H1 (cell line): Measurements from ENCODE around the gene USP49. TPM values are rescaled to one million over a fixed set of nuclear protein-coding genes. Genes with fewer than 3 reads are reported as not detected.

Experiments
- CTCF ChIA-PET: fragments of 300-600 bp; sonication (Branson Sonifier 250); formaldehyde crosslinking; loops from one replicate; lab custom pipeline; 2021; ENCODE audit not compliant: partially characterized antibody; lab: Charles Lee
- POLR2A ChIA-PET: fragments of 300-600 bp; sonication (Branson Sonifier 250); formaldehyde crosslinking; loops from one replicate; lab custom pipeline; 2021; ENCODE audit warnings: inconsistent platforms; ENCODE audit not compliant: partially characterized antibody; lab: Charles Lee
- DNase-seq, 2 experiments: peaks; one replicate each; pipeline versions ENCODE4 v3.0.0 to v3.0.0-alpha.2; 2010 to 2022; ENCODE audit warnings: low spot score in 2 of 2, low read depth in 1 of 2, mixed read lengths in 1 of 2
- FAIRE-seq: peaks from 2 replicates; lab custom pipeline; 2011; peaks lifted over from hg19 to GRCh38; lab: Jason Lieb, UNC
- H2AFZ ChIP-seq: 2 replicates; pipeline ENCODE4 v1.8.1; 2012; ENCODE audit warnings: low read length, inconsistent platforms
- H2AK5ac ChIP-seq: 2 replicates; pipeline ENCODE4 v1.6.1; 2013; ENCODE audit warnings: low read depth, low read length
- H2BK120ac ChIP-seq: replicated peaks from 2 replicates; pipeline ENCODE3; 2013; ENCODE audit warnings: low read depth, low read length, inconsistent platforms
- H2BK12ac ChIP-seq: 2 replicates; pipeline ENCODE4 v1.6.1; 2013; ENCODE audit warnings: low read depth, low read length
- H2BK15ac ChIP-seq: 2 replicates; pipeline ENCODE4 v1.6.1; 2013; ENCODE audit warnings: low read length
- H2BK20ac ChIP-seq: 2 replicates; pipeline ENCODE4 v1.6.1; 2013; ENCODE audit warnings: low read length
- H2BK5ac ChIP-seq: 2 replicates; pipeline ENCODE4 v1.6.1; 2013; ENCODE audit warnings: low read depth, low read length
- H3K14ac ChIP-seq: 2 replicates; pipeline ENCODE4 v1.6.1; 2013; ENCODE audit warnings: inconsistent platforms; ENCODE audit not compliant: insufficient read length
- H3K18ac ChIP-seq: 2 replicates; pipeline ENCODE4 v1.6.1; 2013; ENCODE audit warnings: low read length; ENCODE audit errors: extremely low read depth
- H3K23ac ChIP-seq: 2 replicates; pipeline ENCODE4 v1.6.1; 2013; ENCODE audit warnings: inconsistent platforms; ENCODE audit not compliant: insufficient read length
- H3K23me2 ChIP-seq: 2 replicates; pipeline ENCODE4 v1.6.1; 2013; ENCODE audit warnings: low read depth, low read length
- H3K27ac ChIP-seq: 2 replicates; pipeline ENCODE4 v1.6.1; 2011; ENCODE audit warnings: low read depth, low read length, inconsistent platforms
- H3K27me3 ChIP-seq, 4 experiments: replicated peaks in 1 of 4; 1 replicate in 1 of 4; 2 replicates in 3 of 4; pipeline versions ENCODE4 v1.6.1 to v1.8.1; 2011 to 2013; ENCODE audit warnings: low read length in 3 of 4, mild to moderate bottlenecking in 3 of 4, inconsistent platforms in 2 of 4, mixed read lengths in 2 of 4, moderate library complexity in 1 of 4; ENCODE audit not compliant: control insufficient read depth in 3 of 4, insufficient read depth in 3 of 4; ENCODE audit errors: extremely low read depth in 1 of 4
- H3K36me3 ChIP-seq, 4 experiments: 2 replicates each; pipeline versions ENCODE4 v1.6.1 to v1.8.1; 2011 to 2013; ENCODE audit warnings: mild to moderate bottlenecking in 4 of 4, low read length in 3 of 4, moderate library complexity in 2 of 4, control low read depth in 1 of 4, inconsistent platforms in 1 of 4; ENCODE audit not compliant: insufficient read depth in 4 of 4, control insufficient read depth in 2 of 4
- H3K4ac ChIP-seq: replicated peaks from 2 replicates; pipeline ENCODE3; 2013; ENCODE audit warnings: low read length, low read depth, mixed read lengths, inconsistent platforms; ENCODE audit not compliant: insufficient read length
- H3K4me1 ChIP-seq, 4 experiments: replicated peaks in 1 of 4; 1 replicate in 1 of 4; 2 replicates in 3 of 4; pipeline versions ENCODE4 v1.6.1 to v1.8.1; 2011 to 2013; ENCODE audit warnings: low read length in 3 of 4, inconsistent platforms in 2 of 4, mixed read lengths in 1 of 4; ENCODE audit not compliant: insufficient read depth in 4 of 4, control insufficient read depth in 3 of 4
- H3K4me2 ChIP-seq, 2 experiments: 2 replicates each; pipeline versions ENCODE4 v1.6.1 to v1.8.1; 2011 to 2013; ENCODE audit warnings: low read depth in 2 of 2, low read length in 2 of 2, control low read depth in 1 of 2, inconsistent platforms in 1 of 2, mild to moderate bottlenecking in 1 of 2; ENCODE audit not compliant: insufficient read depth in 1 of 2
- H3K4me3 ChIP-seq, 4 experiments: fragments of 200-600, 300-600 bp in 1 of 4; sonication (generic), shearing (Covaris generic), sonication (Bioruptor Twin) in 1 of 4; 2 replicates each; pipeline versions ENCODE4 v1.5.1 to v1.8.1; 2011 to 2016; ENCODE audit warnings: low read length in 4 of 4, low read depth in 3 of 4, control low read depth in 2 of 4, inconsistent platforms in 2 of 4, mild to moderate bottlenecking in 2 of 4, mixed read lengths in 1 of 4, moderate library complexity in 1 of 4; ENCODE audit not compliant: insufficient read depth in 2 of 4; ENCODE audit errors: extremely low read depth in 1 of 4
- H3K56ac ChIP-seq: replicated peaks from 2 replicates; pipeline ENCODE3; 2013; ENCODE audit warnings: low read depth, mild to moderate bottlenecking, mixed read lengths, low read length, inconsistent platforms; ENCODE audit not compliant: insufficient read length
- H3K79me1 ChIP-seq: 2 replicates; pipeline ENCODE4 v1.6.1; 2013; ENCODE audit warnings: low read depth, low read length, control low read depth
- H3K79me2 ChIP-seq, 2 experiments: 2 replicates each; pipeline versions ENCODE4 v1.6.1 to v1.8.1; 2012 to 2013; ENCODE audit warnings: low read length in 2 of 2, mild to moderate bottlenecking in 2 of 2, inconsistent platforms in 1 of 2; ENCODE audit not compliant: insufficient read depth in 2 of 2, control insufficient read depth in 1 of 2
- H3K9ac ChIP-seq, 4 experiments: replicated peaks in 1 of 4; 1 replicate in 1 of 4; 2 replicates in 3 of 4; pipeline versions ENCODE4 v1.6.1 to v1.8.1; 2011 to 2013; ENCODE audit warnings: low read depth in 3 of 4, low read length in 3 of 4, control low read depth in 2 of 4, mild to moderate bottlenecking in 2 of 4, moderate library complexity in 2 of 4, inconsistent platforms in 1 of 4; ENCODE audit errors: extremely low read depth in 1 of 4
- H3K9me3 ChIP-seq, 2 experiments: 2 replicates each; pipeline versions ENCODE4 v1.6.1 to v1.8.1; 2012 to 2013; ENCODE audit warnings: mild to moderate bottlenecking in 2 of 2, moderate library complexity in 2 of 2, control low read depth in 1 of 2, inconsistent platforms in 1 of 2, low read depth in 1 of 2, low read length in 1 of 2, mixed read lengths in 1 of 2; ENCODE audit not compliant: insufficient read depth in 2 of 2
- H4K20me1 ChIP-seq, 2 experiments: replicated peaks in 1 of 2; 2 replicates each; pipeline versions ENCODE3 to v1.8.1; 2011 to 2013; ENCODE audit warnings: inconsistent platforms in 2 of 2, low read length in 2 of 2, mild to moderate bottlenecking in 1 of 2; ENCODE audit not compliant: insufficient read depth in 2 of 2, control insufficient read depth in 1 of 2
- H4K5ac ChIP-seq: 2 replicates; pipeline ENCODE4 v1.6.1; 2013; ENCODE audit warnings: low read length, low read depth, mixed read lengths, inconsistent platforms; ENCODE audit not compliant: insufficient read length
- H4K8ac ChIP-seq: 2 replicates; pipeline ENCODE4 v1.8.0; 2013; ENCODE audit warnings: mild to moderate bottlenecking, moderate library complexity, low read length, inconsistent platforms; ENCODE audit not compliant: insufficient read depth; ENCODE audit errors: extremely low read depth
- H4K91ac ChIP-seq: replicated peaks from 2 replicates; pipeline ENCODE3; 2013; ENCODE audit warnings: low read length, mixed read lengths, inconsistent platforms; ENCODE audit not compliant: insufficient read length
- BRCA1 ChIP-seq: IDR thresholded peaks from 2 replicates; pipeline ENCODE4 v1.6.1; 2012; ENCODE audit warnings: low read depth, low read length, improper control_type of control experiment
- CHD1 ChIP-seq: IDR thresholded peaks from 2 replicates; pipeline ENCODE4 v1.6.1; 2012; ENCODE audit warnings: low read depth, low read length, improper control_type of control experiment
- CHD2 ChIP-seq: IDR thresholded peaks from 2 replicates; pipeline ENCODE4 v1.6.1; 2012; ENCODE audit warnings: low read length, improper control_type of control experiment
- CTCF ChIP-seq, 3 experiments: IDR thresholded peaks; 1 replicate in 2 of 3; 2 replicates in 1 of 3; pipeline versions ENCODE4 v1.5.1 to v1.6.1; 2011; ENCODE audit warnings: low read length in 3 of 3, mild to moderate bottlenecking in 3 of 3, inconsistent platforms in 2 of 3, low read depth in 1 of 3, moderate library complexity in 1 of 3; ENCODE audit not compliant: insufficient read depth in 1 of 3; ENCODE audit errors: control extremely low read depth in 1 of 3
- HDAC2 ChIP-seq, 2 experiments: fragments of 300-600 bp in 1 of 2; sonication (generic) in 1 of 2; IDR thresholded peaks; 2 replicates each; pipeline ENCODE4 v1.6.1; 2011 to 2012; ENCODE audit warnings: low read depth in 2 of 2, low read length in 2 of 2, mild to moderate bottlenecking in 2 of 2, moderate library complexity in 2 of 2, borderline replicate concordance in 1 of 2, inconsistent platforms in 1 of 2
- NANOG ChIP-seq: IDR thresholded peaks from 2 replicates; pipeline ENCODE4 v1.6.1; 2011; ENCODE audit warnings: low read length, low read depth, mild to moderate bottlenecking, inconsistent platforms; ENCODE audit not compliant: insufficient read depth, poor library complexity, severe bottlenecking
- RBBP5 ChIP-seq: IDR thresholded peaks from 2 replicates; pipeline ENCODE4 v1.7.1; 2012; ENCODE audit warnings: low read depth, mild to moderate bottlenecking, inconsistent platforms, low read length, moderate library complexity, borderline replicate concordance
- SAP30 ChIP-seq: fragments of 300-600 bp; sonication (generic); IDR thresholded peaks from 2 replicates; pipeline ENCODE4 v1.7.1; 2012; ENCODE audit warnings: low read length, moderate library complexity, mild to moderate bottlenecking, inconsistent platforms; ENCODE audit not compliant: insufficient read depth, insufficient replicate concordance
- SIX5 ChIP-seq: IDR thresholded peaks from 2 replicates; pipeline ENCODE4 v1.6.1; 2011; ENCODE audit warnings: mild to moderate bottlenecking, low read depth, low read length
- SP4 ChIP-seq: IDR thresholded peaks from 2 replicates; pipeline ENCODE4 v1.6.1; 2012; ENCODE audit warnings: low read length, inconsistent platforms
- ZNF274 ChIP-seq: IDR thresholded peaks from 2 replicates; pipeline ENCODE4 v1.7.0; 2012; ENCODE audit warnings: low read length, borderline replicate concordance; ENCODE audit errors: extremely low read depth
- WGBS, 2 experiments: shearing (Covaris generic) in 1 of 2; methylation state at CpG; one replicate each; pipeline versions ENCODE4 v1.1.6 to v1.1.7; 2013 to 2015; ENCODE audit warnings: low lambda C conversion rate in 2 of 2, mixed read lengths in 2 of 2, inconsistent platforms in 1 of 2, low coverage in 1 of 2, missing lambda C conversion rate in 1 of 2; ENCODE audit not compliant: insufficient replicate concordance in 2 of 2, insufficient coverage in 1 of 2, insufficient read length in 1 of 2; ENCODE audit errors: extremely low coverage in 1 of 2, missing lambda C conversion rate in 1 of 2; 5-methylcytosine and 5-hydroxymethylcytosine counted together
- polyA plus RNA-seq, 7 experiments: library from polyadenylated mRNA; depleted of rRNA in 3 of 7; stranded (reverse) in 5 of 7; unstranded in 2 of 7; fragments of >200 nt in 5 of 7; fragments of 200-250 nt in 2 of 7; gene quantifications; 1 replicate in 5 of 7; 2 replicates in 1 of 7; 4 replicates in 1 of 7; pipeline versions ENCODE4 v1.2.1 to v1.2.3, GENCODE V29; 2011 to 2013; ENCODE audit warnings: missing spikeins in 2 of 7, mixed read lengths in 2 of 7
- total RNA-seq: library from RNA; stranded (reverse); fragmentation: NEBNext Ultra II Directional; extraction: Animal tissue kit (Norgen Biotek cat#: 25700); gene quantifications from 2 replicates; pipeline ENCODE4 v1.2.1, GENCODE V29; 2021

The USP49 gene
- total and polyA plus RNA-seq, 2 of the 8 experiments (the other 6 are each of a cell fraction or from before 2014, with no cell fraction given): 6.9 to 24.4 TPM

GRCh38 chr6:41821266-41821665 is 73.9 kb downstream of the USP49 start:
- H3K18ac ChIP-seq: no peak overlapping the region
- no peaks in the 10 kb centered on the region for H3K36me3 ChIP-seq
- H3K4ac ChIP-seq: no peak overlapping the region
- no peaks in the 10 kb centered on the region for H3K79me2 ChIP-seq
- no peak overlapping the region for H3K4me2 ChIP-seq
- H3K14ac ChIP-seq: no peak overlapping the region
- H3K4me3 ChIP-seq: no peak overlapping the region
- no peak overlapping the region for H2AFZ ChIP-seq
- no peak overlapping the region for H4K91ac ChIP-seq
- FAIRE-seq: no peak
- no peak overlapping the region for H2BK5ac ChIP-seq
- WGBS, 2 experiments: 90% methylated on average over 4 of the region's 4 CpGs; no CpG with 5 or more reads in 1 of the 2 experiments
- H3K27ac ChIP-seq: no peak overlapping the region
- H3K56ac ChIP-seq: no peak overlapping the region
- no peaks in the 10 kb centered on the region for H3K4me1 ChIP-seq
- no peaks in the 10 kb centered on the region for H3K27me3 ChIP-seq
- DNase-seq: no peak
- no peaks in the 10 kb centered on the region for H3K23me2 ChIP-seq
- H2BK20ac ChIP-seq: no peak overlapping the region
- POLR2A ChIA-PET: interaction anchor here (0.6 kb wide), 1 partner anchor 309 kb away, joined by 3 read pairs; no protein-coding TSS in a partner anchor
- H2BK12ac ChIP-seq: no peak overlapping the region
- no peak overlapping the region for H2BK15ac ChIP-seq
- CTCF ChIA-PET: interaction anchor here (1.0 to 1.9 kb wide), 2 partner anchors 20 to 34 kb away, joined by 3 to 5 read pairs; partner anchors contain the start of gene TOMM6
- H4K8ac ChIP-seq: no peak overlapping the region
- no peak overlapping the region for H2AK5ac ChIP-seq
- no peak overlapping the region for H3K23ac ChIP-seq
- H3K79me1 ChIP-seq: no peaks in the 10 kb centered on the region
- H4K5ac ChIP-seq: no peak overlapping the region
- H4K20me1 ChIP-seq: no peaks in the 10 kb centered on the region
- no peaks in the 10 kb centered on the region for H3K9me3 ChIP-seq
- H2BK120ac ChIP-seq: no peak overlapping the region
- no peak overlapping the region for H3K9ac ChIP-seq
- no peak for TF ChIP-seq RBBP5
- TF ChIP-seq HDAC2 (IDR thresholded peaks at IDR 0.05; ENCODE audit: borderline replicate concordance in 1 of 2, low read depth in 2 of 2, low read length in 2 of 2): no peak
- TF ChIP-seq NANOG: no peak
- TF ChIP-seq ZNF274: no peak
- TF ChIP-seq BRCA1: no peak
- no peak for TF ChIP-seq SIX5
- TF ChIP-seq CTCF (IDR thresholded peaks at IDR 0.05; ENCODE audit: control extremely low read depth in 1 of 3, insufficient read depth in 1 of 3, low read depth in 1 of 3, low read length in 3 of 3): no peak
- TF ChIP-seq SAP30: no peak
- no peak for TF ChIP-seq CHD2
- TF ChIP-seq CHD1: no peak
- TF ChIP-seq SP4: no peak
